Measurements from ENCODE around the gene AQP10. TPM values are rescaled to one million over a fixed set of nuclear protein-coding genes. Genes with fewer than 3 reads are reported as not detected.
A peak's percentile ranks its signal among the peaks of the same experiment; 100 is the strongest.

Gene AQP10
- total and polyA plus RNA-seq, 10 of the 15 experiments (the other 5 are each of a cell fraction or from before 2014, with no cell fraction given) = not detected

DNA sequence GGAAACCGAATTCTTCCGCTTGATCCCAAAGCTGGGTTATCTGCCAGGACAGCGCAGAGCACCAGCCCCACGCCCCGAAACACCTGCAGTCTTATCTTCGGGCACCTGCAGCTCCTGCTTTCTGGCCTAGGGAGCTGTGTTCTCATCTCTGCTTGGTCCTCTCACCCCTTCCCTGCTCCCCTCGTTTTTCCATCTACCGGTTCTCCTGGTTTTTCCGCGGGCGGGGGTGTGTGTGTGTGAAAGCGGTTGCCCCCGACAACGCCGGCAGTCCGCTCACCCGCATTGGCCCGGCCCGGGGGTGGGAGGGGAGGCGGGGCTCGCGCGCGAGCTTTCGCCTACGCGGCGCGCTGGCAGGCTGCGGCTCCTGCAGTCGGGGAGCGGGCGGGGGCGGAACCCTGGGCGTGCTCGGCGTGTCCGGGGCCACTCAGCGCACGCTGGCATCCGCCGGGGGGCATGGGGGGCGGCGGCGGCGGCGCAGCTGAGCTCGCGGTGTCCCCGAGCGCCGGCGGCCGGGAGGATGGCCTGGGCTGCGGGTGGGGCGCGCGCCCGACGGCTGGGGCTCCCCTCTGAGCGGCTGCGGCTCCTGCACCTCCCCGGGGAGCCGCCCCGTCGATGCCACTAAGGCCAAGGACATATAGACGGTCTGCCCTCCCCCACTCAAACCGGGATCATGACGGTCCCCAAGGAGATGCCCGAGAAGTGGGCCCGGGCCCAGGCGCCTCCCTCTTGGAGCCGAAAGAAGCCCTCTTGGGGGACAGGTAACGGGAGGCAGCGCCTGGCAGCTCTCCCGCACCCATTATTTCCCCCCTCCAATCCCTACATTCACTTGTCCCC lies 7.6 kb downstream of the AQP10 start:
- Histone ChIP-seq H3K4me1 (ENCODE audit: control insufficient read depth, insufficient read depth, low read length) (peaks cover 23% of the 10 kb centered on the region), H2AFZ (ENCODE audit: control insufficient read depth, low read depth, low read length) (peak overlapping the region; percentile 44), H3K27me3 (replicated peaks in 1 of 2; ENCODE audit: control insufficient read depth in 2 of 2, insufficient read depth in 2 of 2, low read length in 1 of 2) (no peaks in the 10 kb centered on the region), H3K27ac (ENCODE audit: control insufficient read depth, insufficient read depth) (no peak overlapping the region), H3K4me3 (peak overlapping the region; percentile 77), H3K79me2 (ENCODE audit: control insufficient read depth, insufficient read depth, low read length) (peaks cover 4% of the 10 kb centered on the region), H4K20me1 (ENCODE audit: control insufficient read depth, insufficient read depth) (no peaks in the 10 kb centered on the region), H3K9ac (ENCODE audit: control insufficient read depth, insufficient read depth, low read length) (peak overlapping the region; percentile 40; the same call in 1 of the 2 replicates), H3K36me3 (ENCODE audit: control insufficient read depth in 2 of 2, insufficient read depth in 2 of 2, low read length in 1 of 2) (peaks cover 0 to 7% of the 10 kb centered on the region in 2 experiments; a peak in 2 of 4 replicates), H3K4me2 (ENCODE audit: control insufficient read depth, insufficient read depth) (peak overlapping the region; percentile 98), H3K9me3 (replicated peaks; ENCODE audit: control insufficient read depth, insufficient read depth, low read length) (no peaks in the 10 kb centered on the region)
- ChIA-PET SMC1A (ENCODE audit: uncharacterized antibody, unreplicated experiment) (interaction anchor here (0.6 to 1.3 kb wide), 4 partner anchors 11 to 218 kb away, joined by 3 to 5 read pairs (median 4); no protein-coding TSS in a partner anchor), RAD21 (ENCODE audit: unreplicated experiment) (interaction anchor here (0.7 to 2.9 kb wide), 8 partner anchors 11 to 153 kb away, joined by 3 to 7 read pairs (median 4); no protein-coding TSS in a partner anchor), CTCF (interaction anchor here (0.6 to 2.2 kb wide), 9 partner anchors 20 to 218 kb away, joined by 3 to 8 read pairs (median 3); no protein-coding TSS in a partner anchor), POLR2A (interaction anchor here (0.5 to 1.4 kb wide), 3 partner anchors 23 to 280 kb away, joined by 3 to 4 read pairs (median 3); no protein-coding TSS in a partner anchor)
- in situ Hi-C loops (cut with MboI) = no loop called here
- ATAC-seq = peak; percentile 77
- intact Hi-C loops (cut with micrococcal nuclease; ENCODE audit: unreplicated experiment) = loop anchor here (5.0 kb wide), 1 partner anchor 114 kb away; no protein-coding TSS in a partner anchor
- DNase-seq (ENCODE audit: low read depth, low spot score) = no peak
- FAIRE-seq = no peak
- WGBS (ENCODE audit: insufficient coverage, insufficient replicate concordance, low lambda C conversion rate, missing lambda C conversion rate) = 7% methylated on average over 71 of the region's 76 CpGs
- no TSS peak for BruUV-seq (replicated peaks)
- TF ChIP-seq EGR1 (IDR thresholded peaks at IDR 0.05; ENCODE audit: borderline replicate concordance in 1 of 2, low read depth in 2 of 2, low read length in 2 of 2) = peak; percentile 32 to 90
- no peak for TF ChIP-seq ZSCAN29 (IDR thresholded peaks at IDR 0.05)
- peak; percentile 11; the same call in 1 of the 2 replicates for TF ChIP-seq NFYB (IDR thresholded peaks at IDR 0.05; ENCODE audit: insufficient read depth, low read depth, low read length)
- TF ChIP-seq, protein P1, sequence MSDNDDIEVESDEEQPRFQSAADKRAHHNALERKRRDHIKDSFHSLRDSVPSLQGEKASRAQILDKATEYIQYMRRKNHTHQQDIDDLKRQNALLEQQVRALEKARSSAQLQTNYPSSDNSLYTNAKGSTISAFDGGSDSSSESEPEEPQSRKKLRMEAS (IDR thresholded peaks at IDR 0.05; ENCODE audit: low read depth, low read length) = peak; percentile 28; the same call in 1 of the 2 replicates
- no peak for TF ChIP-seq TBL1XR1 (IDR thresholded peaks at IDR 0.05; ENCODE audit: low read depth, low read length)
- no peak for TF ChIP-seq KLF5 (IDR thresholded peaks at IDR 0.05; ENCODE audit: partially characterized antibody)
- TF ChIP-seq NBN (IDR thresholded peaks at IDR 0.05) = 0 out of 2 replicates have a peak, but pooled peaks have one; percentile 19
- TF ChIP-seq MXI1 (IDR thresholded peaks at IDR 0.05; ENCODE audit: low read depth, low read length) = 0 out of 2 replicates have a peak, but pooled peaks have one; percentile 45
- TF ChIP-seq WRNIP1 (IDR thresholded peaks at IDR 0.05; ENCODE audit: borderline replicate concordance, low read depth, low read length) = no peak
- TF ChIP-seq, protein P2, sequence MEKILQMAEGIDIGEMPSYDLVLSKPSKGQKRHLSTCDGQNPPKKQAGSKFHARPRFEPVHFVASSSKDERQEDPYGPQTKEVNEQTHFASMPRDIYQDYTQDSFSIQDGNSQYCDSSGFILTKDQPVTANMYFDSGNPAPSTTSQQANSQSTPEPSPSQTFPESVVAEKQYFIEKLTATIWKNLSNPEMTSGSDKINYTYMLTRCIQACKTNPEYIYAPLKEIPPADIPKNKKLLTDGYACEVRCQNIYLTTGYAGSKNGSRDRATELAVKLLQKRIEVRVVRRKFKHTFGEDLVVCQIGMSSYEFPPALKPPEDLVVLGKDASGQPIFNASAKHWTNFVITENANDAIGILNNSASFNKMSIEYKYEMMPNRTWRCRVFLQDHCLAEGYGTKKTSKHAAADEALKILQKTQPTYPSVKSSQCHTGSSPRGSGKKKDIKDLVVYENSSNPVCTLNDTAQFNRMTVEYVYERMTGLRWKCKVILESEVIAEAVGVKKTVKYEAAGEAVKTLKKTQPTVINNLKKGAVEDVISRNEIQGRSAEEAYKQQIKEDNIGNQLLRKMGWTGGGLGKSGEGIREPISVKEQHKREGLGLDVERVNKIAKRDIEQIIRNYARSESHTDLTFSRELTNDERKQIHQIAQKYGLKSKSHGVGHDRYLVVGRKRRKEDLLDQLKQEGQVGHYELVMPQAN (conservative IDR thresholded peaks at IDR 0.05) = peak; percentile 46; the same call in 1 of the 2 replicates
- no peak for TF ChIP-seq PAX8 (IDR thresholded peaks at IDR 0.05)
- TF ChIP-seq LARP7 (IDR thresholded peaks at IDR 0.05) = peak; percentile 61; the same call in 1 of the 2 replicates
- TF ChIP-seq, protein P3, sequence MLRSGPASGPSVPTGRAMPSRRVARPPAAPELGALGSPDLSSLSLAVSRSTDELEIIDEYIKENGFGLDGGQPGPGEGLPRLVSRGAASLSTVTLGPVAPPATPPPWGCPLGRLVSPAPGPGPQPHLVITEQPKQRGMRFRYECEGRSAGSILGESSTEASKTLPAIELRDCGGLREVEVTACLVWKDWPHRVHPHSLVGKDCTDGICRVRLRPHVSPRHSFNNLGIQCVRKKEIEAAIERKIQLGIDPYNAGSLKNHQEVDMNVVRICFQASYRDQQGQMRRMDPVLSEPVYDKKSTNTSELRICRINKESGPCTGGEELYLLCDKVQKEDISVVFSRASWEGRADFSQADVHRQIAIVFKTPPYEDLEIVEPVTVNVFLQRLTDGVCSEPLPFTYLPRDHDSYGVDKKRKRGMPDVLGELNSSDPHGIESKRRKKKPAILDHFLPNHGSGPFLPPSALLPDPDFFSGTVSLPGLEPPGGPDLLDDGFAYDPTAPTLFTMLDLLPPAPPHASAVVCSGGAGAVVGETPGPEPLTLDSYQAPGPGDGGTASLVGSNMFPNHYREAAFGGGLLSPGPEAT (IDR thresholded peaks at IDR 0.05; ENCODE audit: low read depth) = 0 out of 2 replicates have a peak, but pooled peaks have one; percentile 6
- TF ChIP-seq POLR2A (IDR thresholded peaks at IDR 0.05; ENCODE audit: low read depth, low read length) = no peak
- peak; percentile 76 for TF ChIP-seq DPF2 (IDR thresholded peaks at IDR 0.05)
- TF ChIP-seq IKZF1 (conservative IDR thresholded peaks at IDR 0.05) = peak; percentile 83

Measured in GM12878 (cell line).